Omental fat pad (tissue), 4 donors: ENCODE data around the gene CAMK2D. TPM values are rescaled to one million over a fixed set of nuclear protein-coding genes. Genes with fewer than 3 reads are reported as not detected.
A peak's percentile ranks its signal among the peaks of the same experiment; 100 is the strongest.

Experiments used
- ATAC-seq: fragments of 150-250 bp; one replicate; pipeline ENCODE4 v1.9.1; 2016; ENCODE audit warnings: mild to moderate bottlenecking, moderate library complexity; ENCODE audit not compliant: low FRiP score
- DNase-seq: peaks from one replicate; pipeline ENCODE4 v3.0.0-alpha.2; 2019; ENCODE audit warnings: low spot score
- total RNA-seq, 4 donors: library from RNA; depleted of rRNA; stranded (reverse); fragments of >200 nt; gene quantifications; one replicate each; pipeline ENCODE4 v1.1.0, GENCODE V29; 2016
- TF ChIP-seq, protein P1 (sequence below), 3 donors: fragments of 450-650 bp; IDR thresholded peaks; one replicate each; pipeline ENCODE4 v1.5.1; 2016 to 2017; ENCODE audit warnings: antibody characterized with exemption in 3 of 3, mild to moderate bottlenecking in 3 of 3, moderate library complexity in 2 of 3

The CAMK2D gene
- total RNA-seq, 4 donors from 2014 or later, result 78.7 to 86.1 (median 83.2) TPM

- TF ChIP-seq, protein P1, sequence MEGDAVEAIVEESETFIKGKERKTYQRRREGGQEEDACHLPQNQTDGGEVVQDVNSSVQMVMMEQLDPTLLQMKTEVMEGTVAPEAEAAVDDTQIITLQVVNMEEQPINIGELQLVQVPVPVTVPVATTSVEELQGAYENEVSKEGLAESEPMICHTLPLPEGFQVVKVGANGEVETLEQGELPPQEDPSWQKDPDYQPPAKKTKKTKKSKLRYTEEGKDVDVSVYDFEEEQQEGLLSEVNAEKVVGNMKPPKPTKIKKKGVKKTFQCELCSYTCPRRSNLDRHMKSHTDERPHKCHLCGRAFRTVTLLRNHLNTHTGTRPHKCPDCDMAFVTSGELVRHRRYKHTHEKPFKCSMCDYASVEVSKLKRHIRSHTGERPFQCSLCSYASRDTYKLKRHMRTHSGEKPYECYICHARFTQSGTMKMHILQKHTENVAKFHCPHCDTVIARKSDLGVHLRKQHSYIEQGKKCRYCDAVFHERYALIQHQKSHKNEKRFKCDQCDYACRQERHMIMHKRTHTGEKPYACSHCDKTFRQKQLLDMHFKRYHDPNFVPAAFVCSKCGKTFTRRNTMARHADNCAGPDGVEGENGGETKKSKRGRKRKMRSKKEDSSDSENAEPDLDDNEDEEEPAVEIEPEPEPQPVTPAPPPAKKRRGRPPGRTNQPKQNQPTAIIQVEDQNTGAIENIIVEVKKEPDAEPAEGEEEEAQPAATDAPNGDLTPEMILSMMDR (IDR thresholded peaks at IDR 0.05), result no peak
Observed at GRCh38 chr4:113644398-113644797, 117.1 kb downstream of the CAMK2D start.

GRCh38 chr4:113643505-113643904 is 118.0 kb downstream of the CAMK2D start:
- TF ChIP-seq, protein P1 (IDR thresholded peaks at IDR 0.05), result no peak
- DNase-seq (no peak), ATAC-seq (peak; percentile 17)

More at GRCh38 chr4:113644398-113644797, 117.1 kb downstream of the CAMK2D start:
- no peak for DNase-seq
- ATAC-seq, result no peak

GRCh38 chr4:113641025-113641431 is 120.5 kb downstream of the CAMK2D start:
- no peak for DNase-seq
- no peak for ATAC-seq
- TF ChIP-seq, protein P1 (IDR thresholded peaks at IDR 0.05), result no peak

DNA sequence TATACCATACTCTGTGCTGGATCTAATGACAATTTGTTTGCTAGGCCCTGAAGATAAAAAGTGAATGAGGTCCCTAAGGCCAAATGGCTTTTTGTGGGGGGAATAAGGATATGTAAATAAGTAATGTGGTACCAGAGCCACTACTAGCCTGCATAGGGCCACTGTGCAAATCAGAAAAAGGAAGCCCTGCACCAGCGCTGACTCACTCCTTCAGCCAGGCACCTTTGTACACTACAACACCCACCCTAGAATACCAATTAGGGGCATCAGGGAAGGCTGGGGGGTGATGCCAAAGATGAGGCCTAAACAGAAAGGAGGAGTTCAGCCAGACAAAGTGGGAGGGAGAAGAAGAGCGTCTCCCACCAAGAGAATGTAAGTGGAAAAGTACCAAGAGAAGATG is 122.2 kb downstream of the CAMK2D start:
- TF ChIP-seq, protein P1 (IDR thresholded peaks at IDR 0.05), result no peak
- ATAC-seq, result peak; percentile 15

GRCh38 chr4:113638562-113638832 is 123.0 kb downstream of the CAMK2D start:
- ATAC-seq (no peak), DNase-seq (no peak)
- TF ChIP-seq, protein P1 (IDR thresholded peaks at IDR 0.05), result no peak

More for the DNA sequence above, 122.2 kb downstream of the CAMK2D start:
- DNase-seq, result no peak

DNA sequence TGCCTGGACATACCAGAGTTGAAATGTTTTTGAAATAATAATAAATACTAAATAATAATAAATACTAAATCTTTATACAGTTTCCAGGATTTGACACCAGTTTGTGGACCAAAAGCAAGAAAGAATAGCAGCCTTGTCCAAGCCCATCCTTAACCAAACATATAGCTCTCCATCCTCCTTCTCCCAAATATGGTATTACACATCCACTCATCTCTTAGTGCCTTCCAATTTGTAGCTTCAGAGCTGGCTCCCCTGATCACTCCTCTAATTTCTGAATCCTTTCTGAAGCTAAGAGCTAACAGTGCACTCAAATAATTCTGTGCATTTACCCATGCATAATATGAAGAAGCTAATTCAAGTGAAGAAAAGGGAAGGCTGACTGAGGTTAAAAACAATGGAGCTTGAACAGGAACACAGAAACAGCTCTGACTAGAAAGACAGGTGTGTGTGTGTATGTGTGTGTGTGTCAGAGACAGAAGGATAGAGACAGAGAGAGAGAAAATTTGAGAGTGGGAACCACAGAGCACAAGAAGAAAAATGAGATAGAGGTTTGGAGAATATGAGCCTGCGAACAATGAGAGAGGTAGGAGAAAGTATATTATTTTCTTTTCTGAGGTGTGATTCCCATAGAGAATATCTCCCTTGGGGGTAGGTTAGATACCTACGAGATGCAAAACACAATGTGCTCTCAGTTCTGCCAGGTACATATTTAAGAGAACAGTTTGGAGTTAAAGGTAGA is 123.5 kb downstream of the CAMK2D start:
- DNase-seq (no peak), ATAC-seq (no peak)
- TF ChIP-seq, protein P1 (IDR thresholded peaks at IDR 0.05), result no peak

DNA sequence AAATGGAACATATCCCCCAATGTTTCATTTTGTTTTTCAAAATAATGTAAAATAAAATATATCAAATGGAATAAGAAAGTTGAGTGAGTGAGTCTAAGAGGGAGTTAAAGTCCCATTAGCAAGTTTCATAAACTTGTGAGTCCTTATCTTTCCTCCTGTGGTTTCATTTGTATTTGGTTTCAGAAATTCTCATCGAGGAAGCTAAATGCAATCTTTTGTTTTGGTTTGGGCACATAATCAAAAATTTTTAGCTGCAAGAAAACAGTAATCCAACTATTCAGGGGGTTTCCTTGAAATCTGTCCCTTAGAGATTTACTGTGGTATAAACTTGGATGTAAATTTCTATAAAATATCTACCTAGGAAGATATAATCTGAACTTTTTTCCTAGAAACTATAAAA is 124.2 kb downstream of the CAMK2D start:
- no peak for ATAC-seq
- DNase-seq, result no peak
- TF ChIP-seq, protein P1 (IDR thresholded peaks at IDR 0.05), result no peak
